ENCODE measurements around the gene DEPP1. TPM values are rescaled to one million over a fixed set of nuclear protein-coding genes. Genes with fewer than 3 reads are reported as not detected.

Gene DEPP1
- total RNA-seq, 1 experiment from 2014 or later, result 3.8 TPM

- ChIA-PET POLR2A (no interaction called here), CTCF (no interaction called here), RAD21 (ENCODE audit: low non-redundant PET in 1 of 2, low total read pairs in 2 of 2, uncharacterized antibody in 2 of 2, unreplicated experiment in 2 of 2) (no interaction called here)
- no peak overlapping the region for H3K9ac ChIP-seq (ENCODE audit: low read length)
- TF ChIP-seq, protein P1, sequence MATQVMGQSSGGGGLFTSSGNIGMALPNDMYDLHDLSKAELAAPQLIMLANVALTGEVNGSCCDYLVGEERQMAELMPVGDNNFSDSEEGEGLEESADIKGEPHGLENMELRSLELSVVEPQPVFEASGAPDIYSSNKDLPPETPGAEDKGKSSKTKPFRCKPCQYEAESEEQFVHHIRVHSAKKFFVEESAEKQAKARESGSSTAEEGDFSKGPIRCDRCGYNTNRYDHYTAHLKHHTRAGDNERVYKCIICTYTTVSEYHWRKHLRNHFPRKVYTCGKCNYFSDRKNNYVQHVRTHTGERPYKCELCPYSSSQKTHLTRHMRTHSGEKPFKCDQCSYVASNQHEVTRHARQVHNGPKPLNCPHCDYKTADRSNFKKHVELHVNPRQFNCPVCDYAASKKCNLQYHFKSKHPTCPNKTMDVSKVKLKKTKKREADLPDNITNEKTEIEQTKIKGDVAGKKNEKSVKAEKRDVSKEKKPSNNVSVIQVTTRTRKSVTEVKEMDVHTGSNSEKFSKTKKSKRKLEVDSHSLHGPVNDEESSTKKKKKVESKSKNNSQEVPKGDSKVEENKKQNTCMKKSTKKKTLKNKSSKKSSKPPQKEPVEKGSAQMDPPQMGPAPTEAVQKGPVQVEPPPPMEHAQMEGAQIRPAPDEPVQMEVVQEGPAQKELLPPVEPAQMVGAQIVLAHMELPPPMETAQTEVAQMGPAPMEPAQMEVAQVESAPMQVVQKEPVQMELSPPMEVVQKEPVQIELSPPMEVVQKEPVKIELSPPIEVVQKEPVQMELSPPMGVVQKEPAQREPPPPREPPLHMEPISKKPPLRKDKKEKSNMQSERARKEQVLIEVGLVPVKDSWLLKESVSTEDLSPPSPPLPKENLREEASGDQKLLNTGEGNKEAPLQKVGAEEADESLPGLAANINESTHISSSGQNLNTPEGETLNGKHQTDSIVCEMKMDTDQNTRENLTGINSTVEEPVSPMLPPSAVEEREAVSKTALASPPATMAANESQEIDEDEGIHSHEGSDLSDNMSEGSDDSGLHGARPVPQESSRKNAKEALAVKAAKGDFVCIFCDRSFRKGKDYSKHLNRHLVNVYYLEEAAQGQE (IDR thresholded peaks at IDR 0.05; ENCODE audit: low read depth), result no peak
- no peak for TF ChIP-seq SP1 (IDR thresholded peaks at IDR 0.05; ENCODE audit: low read depth)
- intact Hi-C loops (cut with micrococcal nuclease), result loop anchor here (10.0 kb wide), 1 partner anchor 300 kb away; no protein-coding TSS in a partner anchor
- ATAC-seq (no peak), DNase-seq (ENCODE audit: low read depth, low spot score) (no peak)
- H3K9me3 ChIP-seq (ENCODE audit: control insufficient read depth in 1 of 2, insufficient read depth in 1 of 2, low read depth in 1 of 2, low read length in 2 of 2), result no peaks in the 10 kb centered on the region
- no peaks in the 10 kb centered on the region for H4K20me1 ChIP-seq (ENCODE audit: insufficient read depth)
- H3K27ac ChIP-seq (ENCODE audit: low read depth, low read length), result no peak overlapping the region
- no TSS peak for BruUV-seq (replicated peaks)
- no peaks in the 10 kb centered on the region for H3K4me1 ChIP-seq (ENCODE audit: control insufficient read depth in 1 of 2, insufficient read depth in 2 of 2, low read length in 2 of 2)
- no peaks in the 10 kb centered on the region for H3K36me3 ChIP-seq (ENCODE audit: control insufficient read depth in 1 of 2, insufficient read depth in 2 of 2, low read length in 2 of 2)
- H2AFZ ChIP-seq (ENCODE audit: low read depth, low read length, poor library complexity, severe bottlenecking), result no peak overlapping the region
- no peak overlapping the region for H3K4me3 ChIP-seq (replicated peaks in 1 of 2; ENCODE audit: low read depth in 1 of 2, low read length in 2 of 2)
- H3K9me2 ChIP-seq (ENCODE audit: insufficient read depth), result no peaks in the 10 kb centered on the region
- H3K4me2 ChIP-seq (ENCODE audit: low read length), result no peak overlapping the region
- H3K79me2 ChIP-seq (ENCODE audit: insufficient read depth, low read length), result no peaks in the 10 kb centered on the region
- no peaks in the 10 kb centered on the region for H3K27me3 ChIP-seq (ENCODE audit: insufficient read depth, low read length)
These were observed 44.0 kb downstream of the DEPP1 start for GRCh38 chr10:44934416-44935200.
